A549 (cell line): Measurements from ENCODE around the gene TPSAB1. TPM values are rescaled to one million over a fixed set of nuclear protein-coding genes. Genes with fewer than 3 reads are reported as not detected.

Experiments used
- ATAC-seq, 2 experiments: fragments of 200-7000 bp in 1 of 2; fragments of >200 bp in 1 of 2; cut with Nextera tagmentation in 1 of 2; cut with Tn5 transposase in 1 of 2; 3 replicates each; pipeline versions ENCODE4 v1.8.0 to v1.9.1; 2018 to 2020; ENCODE audit warnings: mild to moderate bottlenecking in 1 of 2, moderate library complexity in 1 of 2
- CTCF ChIA-PET: fragments of 300-600 bp; sonication (Branson Sonifier 250); formaldehyde crosslinking; extraction: SDS; loops from one replicate; lab custom pipeline; 2021; ENCODE audit warnings: antibody characterized with exemption, inconsistent platforms; lab: Yijun Ruan, JAX
- POLR2A ChIA-PET: fragments of 350-600 bp; formaldehyde crosslinking; extraction: SDS; loops from one replicate; lab custom pipeline; 2021; ENCODE audit warnings: antibody characterized with exemption, inconsistent platforms; lab: Yijun Ruan, JAX
- DNase-seq, 2 experiments: peaks; one replicate each; pipeline versions ENCODE4 v3.0.0 to v3.0.0-alpha.2; 2011 to 2016; ENCODE audit warnings: low read depth in 1 of 2, low spot score in 1 of 2
- FAIRE-seq: peaks from 2 replicates; lab custom pipeline; 2011; peaks lifted over from hg19 to GRCh38; lab: Jason Lieb, UNC
- H3K27ac ChIP-seq, 2 experiments: fragments of >200 bp; sonication (Bioruptor Twin); formaldehyde crosslinking; 3 replicates each; pipeline ENCODE4 v1.5.1; 2016 to 2017
- H3K4me1 ChIP-seq: fragments of >200 bp; sonication (Bioruptor Twin); formaldehyde crosslinking; 3 replicates; pipeline ENCODE4 v1.6.1; 2016
- H3K4me2 ChIP-seq: fragments of >200 bp; sonication (Bioruptor Twin); formaldehyde crosslinking; 3 replicates; pipeline ENCODE4 v1.6.1; 2016
- H3K4me3 ChIP-seq: fragments of >200 bp; sonication (Bioruptor Twin); formaldehyde crosslinking; 3 replicates; pipeline ENCODE4 v1.5.1; 2016
- H3K9me3 ChIP-seq: fragments of >200 bp; sonication (Bioruptor Twin); formaldehyde crosslinking; 3 replicates; pipeline ENCODE4 v1.6.1; 2016
- CBX8 ChIP-seq: fragments of 200-600 bp; sonication (generic); IDR thresholded peaks from 2 replicates; pipeline ENCODE4 v1.6.1; 2016
- CEBPB ChIP-seq, 2 experiments: fragments of >200 bp in 1 of 2; sonication (Bioruptor Twin) in 1 of 2; formaldehyde crosslinking in 1 of 2; IDR thresholded peaks; 2 replicates each; pipeline ENCODE4 v1.6.1; 2012 to 2016
- EHF ChIP-seq: fragments of 250-450 bp; sonication (Bioruptor Pico); IDR thresholded peaks from 2 replicates; pipeline ENCODE4 v1.5.0; 2020; ENCODE audit warnings: mild to moderate bottlenecking
- FOSB ChIP-seq: fragments of 250-450 bp; sonication (Bioruptor Pico); IDR thresholded peaks from 2 replicates; pipeline ENCODE4 v1.5.0; 2020; ENCODE audit warnings: mild to moderate bottlenecking, moderate library complexity
- HES2 ChIP-seq: fragments of >200 bp; sonication (Bioruptor Twin); formaldehyde crosslinking; IDR thresholded peaks from 2 replicates; pipeline ENCODE4 v1.6.1; 2016
- HEYL ChIP-seq: fragments of 250-450 bp; sonication (Bioruptor Pico); IDR thresholded peaks from 2 replicates; pipeline ENCODE4 v1.8.0; 2021; ENCODE audit warnings: mild to moderate bottlenecking, moderate library complexity
- HMGXB4 ChIP-seq: fragments of 250-450 bp; sonication (Bioruptor Pico); IDR thresholded peaks from 2 replicates; pipeline ENCODE4 v1.5.0; 2021; ENCODE audit warnings: mild to moderate bottlenecking, moderate library complexity, borderline replicate concordance
- NFE2L2 ChIP-seq: fragments of 150-350 bp; conservative IDR thresholded peaks from 2 replicates; pipeline ENCODE4 v1.6.1; 2014; ENCODE audit warnings: low read length
- NR3C1 ChIP-seq: fragments of >200 bp; sonication (Bioruptor Twin); formaldehyde crosslinking; IDR thresholded peaks from 3 replicates; pipeline ENCODE4 v1.6.1; 2017
- PHF8 ChIP-seq: fragments of 200-600 bp; sonication (generic); IDR thresholded peaks from 2 replicates; pipeline ENCODE4 v1.6.1; 2016; ENCODE audit warnings: low read depth, mild to moderate bottlenecking, antibody characterized with exemption, moderate library complexity, borderline replicate concordance
- POLR2AphosphoS2 ChIP-seq: conservative IDR thresholded peaks from 2 replicates; pipeline ENCODE4 v1.6.1; 2012; ENCODE audit warnings: low read length, improper control_type of control experiment, inconsistent platforms
- RAD21 ChIP-seq, 2 experiments: fragments of >200 bp in 1 of 2; sonication (Bioruptor Twin) in 1 of 2; formaldehyde crosslinking in 1 of 2; IDR thresholded peaks in 1 of 2; conservative IDR thresholded peaks in 1 of 2; 2 replicates in 1 of 2; 3 replicates in 1 of 2; pipeline ENCODE4 v1.6.1; 2012 to 2018; ENCODE audit warnings: inconsistent platforms in 1 of 2
- WGBS: methylation state at CpG from one replicate; pipeline ENCODE4 v1.1.6; 2017; ENCODE audit errors: missing lambda C conversion rate; 5-methylcytosine and 5-hydroxymethylcytosine counted together
- polyA plus RNA-seq, 4 experiments: library from polyadenylated mRNA; depleted of rRNA in 3 of 4; stranded (reverse); fragments of >200 nt; fragmentation: RNase III in 1 of 4; extraction: RNeasy Plus Mini Kit Qiagen cat#74134 plus additional on column Dnase treatment in 1 of 4; gene quantifications; 2 replicates in 3 of 4; 3 replicates in 1 of 4; pipeline ENCODE4 v1.2.3, GENCODE V29; 2011 to 2017
- TF ChIP-seq, protein P1 (sequence below): fragments of 200-600 bp; sonication (generic); IDR thresholded peaks from 2 replicates; pipeline ENCODE4 v1.6.1; 2016; ENCODE audit warnings: antibody characterized with exemption, mild to moderate bottlenecking, moderate library complexity
- TF ChIP-seq, protein P2 (sequence below): IDR thresholded peaks from 2 replicates; pipeline ENCODE4 v1.6.1; 2012
- TF ChIP-seq, protein P3 (sequence below): fragments of >200 bp; sonication (Bioruptor Twin); formaldehyde crosslinking; IDR thresholded peaks from 3 replicates; pipeline ENCODE4 v1.5.1; 2016

Gene TPSAB1
- polyA plus RNA-seq, 2 of the 4 experiments (the other 2 are of a cell fraction) = not detected

GRCh38 chr16:1215574-1216295, 24.8 kb upstream of the TPSAB1 start:
- Histone ChIP-seq H3K4me2 (no peak overlapping the region), H3K4me3 (no peak overlapping the region), H3K4me1 (no peaks in the 10 kb centered on the region), H3K9me3 (no peaks in the 10 kb centered on the region), H3K27ac (no peak overlapping the region)
- WGBS = 86% methylated on average over 29 of the region's 32 CpGs
- TF ChIP-seq POLR2AphosphoS2 = no peak
- TF ChIP-seq CBX8 = no peak
- TF ChIP-seq CEBPB (IDR thresholded peaks at IDR 0.05) = no peak
- TF ChIP-seq HEYL (CRISPR knock-in tag) = no peak
- TF ChIP-seq, protein P1, sequence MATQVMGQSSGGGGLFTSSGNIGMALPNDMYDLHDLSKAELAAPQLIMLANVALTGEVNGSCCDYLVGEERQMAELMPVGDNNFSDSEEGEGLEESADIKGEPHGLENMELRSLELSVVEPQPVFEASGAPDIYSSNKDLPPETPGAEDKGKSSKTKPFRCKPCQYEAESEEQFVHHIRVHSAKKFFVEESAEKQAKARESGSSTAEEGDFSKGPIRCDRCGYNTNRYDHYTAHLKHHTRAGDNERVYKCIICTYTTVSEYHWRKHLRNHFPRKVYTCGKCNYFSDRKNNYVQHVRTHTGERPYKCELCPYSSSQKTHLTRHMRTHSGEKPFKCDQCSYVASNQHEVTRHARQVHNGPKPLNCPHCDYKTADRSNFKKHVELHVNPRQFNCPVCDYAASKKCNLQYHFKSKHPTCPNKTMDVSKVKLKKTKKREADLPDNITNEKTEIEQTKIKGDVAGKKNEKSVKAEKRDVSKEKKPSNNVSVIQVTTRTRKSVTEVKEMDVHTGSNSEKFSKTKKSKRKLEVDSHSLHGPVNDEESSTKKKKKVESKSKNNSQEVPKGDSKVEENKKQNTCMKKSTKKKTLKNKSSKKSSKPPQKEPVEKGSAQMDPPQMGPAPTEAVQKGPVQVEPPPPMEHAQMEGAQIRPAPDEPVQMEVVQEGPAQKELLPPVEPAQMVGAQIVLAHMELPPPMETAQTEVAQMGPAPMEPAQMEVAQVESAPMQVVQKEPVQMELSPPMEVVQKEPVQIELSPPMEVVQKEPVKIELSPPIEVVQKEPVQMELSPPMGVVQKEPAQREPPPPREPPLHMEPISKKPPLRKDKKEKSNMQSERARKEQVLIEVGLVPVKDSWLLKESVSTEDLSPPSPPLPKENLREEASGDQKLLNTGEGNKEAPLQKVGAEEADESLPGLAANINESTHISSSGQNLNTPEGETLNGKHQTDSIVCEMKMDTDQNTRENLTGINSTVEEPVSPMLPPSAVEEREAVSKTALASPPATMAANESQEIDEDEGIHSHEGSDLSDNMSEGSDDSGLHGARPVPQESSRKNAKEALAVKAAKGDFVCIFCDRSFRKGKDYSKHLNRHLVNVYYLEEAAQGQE = no peak
- no peak for TF ChIP-seq HES2
- TF ChIP-seq, protein P2, sequence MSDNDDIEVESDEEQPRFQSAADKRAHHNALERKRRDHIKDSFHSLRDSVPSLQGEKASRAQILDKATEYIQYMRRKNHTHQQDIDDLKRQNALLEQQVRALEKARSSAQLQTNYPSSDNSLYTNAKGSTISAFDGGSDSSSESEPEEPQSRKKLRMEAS = no peak
- TF ChIP-seq PHF8 = no peak
- TF ChIP-seq NFE2L2 = no peak
- TF ChIP-seq RAD21 (conservative IDR thresholded peaks at IDR 0.05 in 1 of 2, IDR thresholded peaks at IDR 0.05 in 1 of 2) = no peak
- TF ChIP-seq HMGXB4 (CRISPR knock-in tag) = no peak
- TF ChIP-seq, protein P3, sequence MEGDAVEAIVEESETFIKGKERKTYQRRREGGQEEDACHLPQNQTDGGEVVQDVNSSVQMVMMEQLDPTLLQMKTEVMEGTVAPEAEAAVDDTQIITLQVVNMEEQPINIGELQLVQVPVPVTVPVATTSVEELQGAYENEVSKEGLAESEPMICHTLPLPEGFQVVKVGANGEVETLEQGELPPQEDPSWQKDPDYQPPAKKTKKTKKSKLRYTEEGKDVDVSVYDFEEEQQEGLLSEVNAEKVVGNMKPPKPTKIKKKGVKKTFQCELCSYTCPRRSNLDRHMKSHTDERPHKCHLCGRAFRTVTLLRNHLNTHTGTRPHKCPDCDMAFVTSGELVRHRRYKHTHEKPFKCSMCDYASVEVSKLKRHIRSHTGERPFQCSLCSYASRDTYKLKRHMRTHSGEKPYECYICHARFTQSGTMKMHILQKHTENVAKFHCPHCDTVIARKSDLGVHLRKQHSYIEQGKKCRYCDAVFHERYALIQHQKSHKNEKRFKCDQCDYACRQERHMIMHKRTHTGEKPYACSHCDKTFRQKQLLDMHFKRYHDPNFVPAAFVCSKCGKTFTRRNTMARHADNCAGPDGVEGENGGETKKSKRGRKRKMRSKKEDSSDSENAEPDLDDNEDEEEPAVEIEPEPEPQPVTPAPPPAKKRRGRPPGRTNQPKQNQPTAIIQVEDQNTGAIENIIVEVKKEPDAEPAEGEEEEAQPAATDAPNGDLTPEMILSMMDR = no peak
- TF ChIP-seq EHF = no peak
- DNase-seq (no peak), ATAC-seq (no peak), FAIRE-seq (no peak)
- ChIA-PET POLR2A (no interaction called here), CTCF (interaction anchor here (0.6 to 1.7 kb wide), 3 partner anchors 9 to 107 kb away, joined by 3 to 5 read pairs (median 3); no protein-coding TSS in a partner anchor)

DNA sequence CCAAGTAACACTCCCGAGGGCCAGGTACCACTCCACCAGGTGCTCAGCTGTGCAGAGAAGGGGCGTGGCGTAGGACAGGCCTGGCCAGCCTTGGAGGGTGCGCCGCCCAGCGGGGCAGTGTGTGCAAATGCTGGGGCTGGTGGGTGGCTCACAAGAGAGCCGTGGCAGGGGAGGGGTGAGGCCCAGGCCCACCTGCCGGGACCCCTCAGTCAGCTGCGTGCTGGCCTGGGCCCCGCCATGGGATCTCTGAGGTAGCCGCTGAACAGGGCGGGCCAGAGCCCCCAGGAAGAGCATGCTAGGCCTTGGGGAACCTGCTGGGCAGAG, 24.2 kb upstream of the TPSAB1 start:
- peaks cover 2% of the 10 kb centered on the region; the same call in 1 of the 3 replicates for H3K4me1 ChIP-seq
- FAIRE-seq (no peak), ATAC-seq (no peak), DNase-seq (no peak)
- H3K4me3 ChIP-seq = no peak overlapping the region
- no peak overlapping the region for H3K27ac ChIP-seq
- TF ChIP-seq POLR2AphosphoS2 (no peak), FOSB (CRISPR knock-in tag) (no peak), NR3C1 (no peak)
- H3K4me2 ChIP-seq = no peak overlapping the region
- CTCF ChIA-PET = no interaction called here
- 94% methylated on average over 12 of the region's 12 CpGs for WGBS
- H3K9me3 ChIP-seq = no peaks in the 10 kb centered on the region
- POLR2A ChIA-PET = no interaction called here
